GM19099 (cell line): ENCODE measurements around the gene KIF21B.

Source experiments
- POLR2A ChIP-seq: IDR thresholded peaks from 3 replicates; pipeline ENCODE4 v1.6.1; 2011; ENCODE audit warnings: low read depth; ENCODE audit not compliant: insufficient read length; ENCODE audit errors: extremely low read depth

Gene KIF21B

GRCh38 chr1:201053155-201053860, 29.8 kb upstream of the KIF21B start:
- TF ChIP-seq POLR2A: no peak

- TF ChIP-seq POLR2A: no peak
Measured at GRCh38 chr1:201051399-201051798, 27.9 kb upstream of the KIF21B start.

GRCh38 chr1:201050515-201051277, 27.2 kb upstream of the KIF21B start:
- TF ChIP-seq POLR2A: no peak

- TF ChIP-seq POLR2A: no peak
Measured at GRCh38 chr1:201049248-201049831, 25.8 kb upstream of the KIF21B start.

- no peak for TF ChIP-seq POLR2A
Measured at GRCh38 chr1:201048521-201048920, 25.0 kb upstream of the KIF21B start.

GRCh38 chr1:201044119-201044518, 20.6 kb upstream of the KIF21B start:
- TF ChIP-seq POLR2A: no peak

GRCh38 chr1:201042779-201043461, 19.4 kb upstream of the KIF21B start:
- no peak for TF ChIP-seq POLR2A

- TF ChIP-seq POLR2A: no peak
Measured at GRCh38 chr1:201041011-201041410, 17.5 kb upstream of the KIF21B start.

- TF ChIP-seq POLR2A: no peak
Measured at GRCh38 chr1:201039876-201040275, 16.4 kb upstream of the KIF21B start.

GRCh38 chr1:201039418-201039817, 15.9 kb upstream of the KIF21B start:
- TF ChIP-seq POLR2A: no peak

- TF ChIP-seq POLR2A: no peak
Measured at GRCh38 chr1:201038186-201038876, 14.8 kb upstream of the KIF21B start.

GRCh38 chr1:201036188-201036842, 12.8 kb upstream of the KIF21B start:
- TF ChIP-seq POLR2A: no peak

- TF ChIP-seq POLR2A: no peak
Measured at GRCh38 chr1:201034671-201035070, 11.2 kb upstream of the KIF21B start.

GRCh38 chr1:201032408-201032807, 8.9 kb upstream of the KIF21B start:
- no peak for TF ChIP-seq POLR2A

GRCh38 chr1:201028461-201028889, 5.0 kb upstream of the KIF21B start:
- TF ChIP-seq POLR2A: no peak

- TF ChIP-seq POLR2A: no peak
Measured at GRCh38 chr1:201026836-201027235, 3.3 kb upstream of the KIF21B start.
